HG03025 (cell line): ENCODE data around the gene RRAGA.
"Not testable (repeated sequence)": the region's sequence is repeated elsewhere in the genome, so short reads cannot be mapped to it uniquely, and the experiment has no call there.

Experiments used
- ATAC-seq: cut with Tn5 transposase; IDR thresholded peaks from one replicate; pipeline ENCODE4 v1.9.1; 2021; ENCODE audit warnings: mild to moderate bottlenecking, moderate library complexity; ENCODE audit not compliant: unreplicated experiment, low FRiP score

Gene RRAGA

GRCh38 chr9:19048966-19049916 is at the start of gene RRAGA:
Gene RRAGA (plus strand): TSS chr9:19049427. CDS start chr9:19049660, 233 bp downstream.
- peak; percentile 93 for ATAC-seq

- ATAC-seq: no peak
Measured at GRCh38 chr9:19000133-19000532, 49.1 kb upstream of the RRAGA start.

- ATAC-seq: no peak
Measured at GRCh38 chr9:19009391-19009965, 39.7 kb upstream of the RRAGA start.

GRCh38 chr9:19018201-19018600 is 31.0 kb upstream of the RRAGA start:
- ATAC-seq: no peak

- no peak for ATAC-seq
Measured at GRCh38 chr9:19020886-19021455, 28.3 kb upstream of the RRAGA start.

GRCh38 chr9:19021649-19022048 is 27.6 kb upstream of the RRAGA start:
- ATAC-seq: not testable (repeated sequence)

GRCh38 chr9:19022206-19022605 is 27.0 kb upstream of the RRAGA start:
- peak; percentile 48 for ATAC-seq

GRCh38 chr9:19023078-19023477 is 26.1 kb upstream of the RRAGA start:
- no peak for ATAC-seq

- ATAC-seq: no peak
Measured at GRCh38 chr9:19026375-19026774, 22.9 kb upstream of the RRAGA start.

- ATAC-seq: no peak
Measured at GRCh38 chr9:19027825-19028224, 21.4 kb upstream of the RRAGA start.

GRCh38 chr9:19028835-19029451 is 20.3 kb upstream of the RRAGA start:
- peak; percentile 50 for ATAC-seq

GRCh38 chr9:19030899-19031298 is 18.3 kb upstream of the RRAGA start:
- peak; percentile 68 for ATAC-seq

GRCh38 chr9:19032406-19032805 is 16.8 kb upstream of the RRAGA start:
- ATAC-seq: no peak

- no peak for ATAC-seq
Measured at GRCh38 chr9:19033015-19033414, 16.2 kb upstream of the RRAGA start, which contains the start of gene SAXO1. Gene SAXO1 (minus strand): TSS chr9:19033209. CDS start chr9:19032908, 301 bp downstream.

- ATAC-seq: no peak
Measured at GRCh38 chr9:19036611-19037010, 12.6 kb upstream of the RRAGA start.

- ATAC-seq: no peak
Measured at GRCh38 chr9:19049917-19050636, 850 bp downstream of the RRAGA start.

- ATAC-seq: no peak
Measured at GRCh38 chr9:19050637-19051591, 1.7 kb downstream of the RRAGA start.

- no peak for ATAC-seq
Measured at GRCh38 chr9:19057033-19057432, 7.8 kb downstream of the RRAGA start.

GRCh38 chr9:19074229-19074628 is 25.0 kb downstream of the RRAGA start:
- no peak for ATAC-seq
